Muscle of leg (tissue), 11 donors: ENCODE data around the gene FCRLB. TPM values are rescaled to one million over a fixed set of nuclear protein-coding genes. Genes with fewer than 3 reads are reported as not detected.

Source experiments
- DNase-seq: peaks from one replicate; pipeline ENCODE4 v3.0.0; 2013
- H3K27ac ChIP-seq: one replicate; pipeline ENCODE4 v1.5.1; 2013; ENCODE audit warnings: mild to moderate bottlenecking, low read length, control low read depth
- H3K27me3 ChIP-seq: one replicate; pipeline ENCODE4 v1.6.1; 2013; ENCODE audit warnings: low read length; ENCODE audit not compliant: control insufficient read depth, insufficient read depth
- H3K36me3 ChIP-seq: one replicate; pipeline ENCODE4 v1.6.1; 2013; ENCODE audit warnings: low read length; ENCODE audit not compliant: control insufficient read depth, insufficient read depth
- H3K4me1 ChIP-seq: one replicate; pipeline ENCODE4 v1.6.1; 2013; ENCODE audit warnings: low read length; ENCODE audit not compliant: control insufficient read depth, insufficient read depth
- H3K4me3 ChIP-seq: one replicate; pipeline ENCODE4 v1.5.1; 2013; ENCODE audit warnings: low read length, control low read depth
- H3K9me3 ChIP-seq: replicated peaks from 2 replicates; pipeline ENCODE4 v1.6.1; 2013; ENCODE audit warnings: low read depth, low read length; ENCODE audit not compliant: control insufficient read depth
- WGBS: methylation state at CpG from one replicate; pipeline ENCODE4 v1.1.5; 2013; ENCODE audit warnings: missing lambda C conversion rate; ENCODE audit not compliant: insufficient coverage; 5-methylcytosine and 5-hydroxymethylcytosine counted together
- polyA plus RNA-seq, 8 donors: library from polyadenylated mRNA; unstranded; fragments of 120-200 nt; gene quantifications; one replicate each; pipeline versions ENCODE4 v1.2.1 to v1.2.3, GENCODE V29; 2013; ENCODE audit warnings: inconsistent platforms in 1 of 8, low replicate concordance in 1 of 8; ENCODE audit not compliant: insufficient read length in 8 of 8, insufficient read depth in 1 of 8
- total RNA-seq: library from RNA; stranded (reverse); fragments of 120-200 nt; gene quantifications from one replicate; pipeline ENCODE4 v1.2.4, GENCODE V29; 2013

FCRLB gene
- total and polyA plus RNA-seq, 9 donors, result 0.31 to 0.79 (median 0.42) TPM

DNA sequence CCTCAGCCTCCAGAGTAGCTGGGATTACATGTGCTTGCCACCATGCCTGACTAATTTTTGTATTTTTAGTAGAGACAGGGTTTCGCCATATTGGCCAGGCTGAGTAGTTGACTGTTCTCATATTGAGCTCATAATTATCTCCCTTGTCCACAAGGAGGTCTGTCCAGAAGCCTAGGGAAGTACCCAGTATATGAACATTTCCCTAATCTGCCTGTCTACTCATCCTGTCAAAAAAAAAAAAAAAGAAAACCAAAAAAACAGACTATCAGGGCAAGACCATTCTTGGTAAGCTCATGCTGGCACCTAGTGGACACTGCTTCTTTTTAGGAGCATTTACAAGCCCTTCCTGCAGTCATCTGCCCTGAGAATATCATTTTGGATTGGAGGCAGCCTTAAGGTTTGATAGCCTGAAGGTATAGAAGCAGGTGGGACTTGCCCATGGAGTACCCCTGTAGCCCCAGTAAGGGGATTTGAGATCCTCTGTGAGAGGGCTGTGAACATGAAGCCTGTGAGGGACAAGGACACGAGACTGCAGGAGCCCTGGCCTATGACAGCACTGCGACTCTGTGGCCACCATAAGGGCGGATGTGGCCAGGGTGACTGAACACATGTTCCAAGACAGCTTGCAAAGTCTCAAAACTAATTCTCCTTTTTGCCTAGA lies 17.4 kb downstream of the FCRLB start:
- Histone ChIP-seq H3K4me1 (no peaks in the 10 kb centered on the region), H3K27ac (no peak overlapping the region), H3K27me3 (peaks cover 4% of the 10 kb centered on the region), H3K9me3 (no peaks in the 10 kb centered on the region), H3K36me3 (no peaks in the 10 kb centered on the region), H3K4me3 (no peak overlapping the region)
- WGBS, result 87% methylated on average over 3 of the region's 4 CpGs
- peak; percentile 66 for DNase-seq

DNA sequence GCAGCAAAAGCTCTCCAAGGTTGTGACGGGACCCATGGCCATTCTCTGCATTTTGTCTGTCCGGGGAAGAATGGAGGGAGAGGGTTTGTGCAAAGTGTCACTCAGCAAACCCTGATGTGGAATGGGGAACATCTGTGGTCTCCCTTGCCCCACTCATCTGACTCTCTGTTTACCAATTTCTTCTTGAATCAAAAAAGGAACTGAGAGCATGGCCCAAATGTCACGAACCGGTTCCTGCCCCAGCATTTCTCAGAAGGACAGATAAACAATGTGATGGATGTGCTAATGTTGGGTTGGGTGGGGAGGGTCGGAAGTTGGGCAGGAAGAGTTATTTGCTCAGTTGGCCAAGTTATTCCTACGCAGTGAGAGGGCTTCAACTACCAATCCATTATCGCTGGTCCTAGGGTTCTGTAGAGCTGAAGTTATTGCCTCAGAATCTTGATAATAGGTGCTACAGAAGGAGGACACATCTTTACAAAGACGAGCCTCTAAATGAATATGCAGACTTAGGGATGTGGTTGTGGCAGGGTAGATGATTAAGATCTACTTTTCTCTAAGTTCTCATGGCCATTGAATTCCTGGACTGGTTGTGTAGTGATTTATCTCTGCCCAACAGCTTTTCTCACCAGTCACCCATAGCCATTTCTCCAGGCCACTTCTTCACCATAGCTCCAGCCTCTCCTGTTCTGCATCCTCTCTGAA lies 18.7 kb downstream of the FCRLB start:
- DNase-seq, result peak; percentile 49

DNA sequence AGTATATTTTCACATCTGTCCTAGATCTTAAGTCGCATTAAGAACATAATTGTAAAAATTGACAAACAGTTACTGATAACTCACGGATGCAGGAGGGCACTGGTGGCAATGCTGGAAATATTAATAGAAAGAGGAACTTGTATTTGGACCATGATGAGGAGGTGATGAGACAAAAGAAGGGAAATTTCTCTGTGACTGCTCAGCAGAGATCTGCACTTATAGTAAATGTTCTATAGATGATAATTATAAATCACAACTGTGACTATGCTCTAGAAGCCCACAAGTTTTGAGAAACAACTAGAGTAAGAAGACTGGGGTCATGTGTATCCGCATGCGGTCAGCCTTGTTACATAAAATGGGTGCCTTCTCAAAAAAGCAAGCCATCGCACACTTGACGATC lies 19.6 kb downstream of the FCRLB start:
- Histone ChIP-seq H3K4me3 (no peak overlapping the region), H3K27me3 (peaks cover 2% of the 10 kb centered on the region), H3K36me3 (no peaks in the 10 kb centered on the region), H3K9me3 (no peaks in the 10 kb centered on the region), H3K4me1 (no peaks in the 10 kb centered on the region), H3K27ac (no peak overlapping the region)
- no peak for DNase-seq
- WGBS, result no CpG with 5 or more reads among the region's 6 CpGs

More for the DNA sequence above, 18.7 kb downstream of the FCRLB start:
- Histone ChIP-seq H3K9me3 (no peaks in the 10 kb centered on the region), H3K36me3 (no peaks in the 10 kb centered on the region), H3K27ac (no peak overlapping the region), H3K4me3 (no peak overlapping the region), H3K4me1 (no peaks in the 10 kb centered on the region), H3K27me3 (peaks cover 4% of the 10 kb centered on the region)
- 67% methylated on average over 2 of the region's 8 CpGs for WGBS

DNA sequence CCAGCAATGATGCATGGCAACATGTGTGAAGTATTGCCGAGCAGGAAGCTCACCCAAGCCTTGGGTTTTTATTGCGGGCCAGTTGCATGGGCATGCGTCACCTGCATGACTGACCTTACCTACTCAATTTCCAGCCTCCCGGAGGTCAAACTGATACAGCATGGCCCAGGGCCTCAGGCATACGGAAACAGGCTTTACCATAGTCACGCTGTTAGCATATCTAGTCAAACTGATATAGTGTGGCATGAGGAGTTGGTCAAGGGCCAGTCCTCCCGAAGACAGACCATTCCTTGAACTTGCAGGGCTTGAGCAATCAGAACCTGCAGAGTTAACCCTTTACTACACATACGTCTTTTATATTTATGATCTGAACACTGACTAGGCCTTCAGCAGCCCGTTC lies 21.9 kb downstream of the FCRLB start:
- no peak for DNase-seq
- H3K4me1 ChIP-seq, result no peaks in the 10 kb centered on the region
- H3K27ac ChIP-seq, result no peak overlapping the region
- WGBS, result 82% methylated on average over 5 of the region's 9 CpGs
- no peaks in the 10 kb centered on the region for H3K36me3 ChIP-seq
- no peaks in the 10 kb centered on the region for H3K9me3 ChIP-seq
- peaks cover 2% of the 10 kb centered on the region for H3K27me3 ChIP-seq
- no peak overlapping the region for H3K4me3 ChIP-seq

DNA sequence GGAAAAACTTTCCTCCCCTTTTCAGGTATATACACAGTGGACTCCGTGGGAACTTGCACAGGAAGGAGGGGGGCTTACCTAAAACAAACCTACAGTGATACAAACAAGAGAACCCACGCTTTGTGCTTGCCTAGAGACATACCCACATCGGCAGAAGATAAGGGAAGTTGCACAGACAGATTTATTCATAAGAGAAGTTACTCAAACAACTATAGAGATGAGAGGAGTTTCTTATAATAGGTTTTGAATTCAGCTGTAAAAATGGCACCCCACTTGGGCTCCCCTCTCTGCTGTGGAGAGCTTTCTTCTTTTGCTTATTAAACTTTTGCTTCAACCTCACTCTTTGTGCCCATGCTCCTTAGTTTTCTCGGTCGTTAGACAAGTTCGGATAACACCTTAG lies 26.5 kb downstream of the FCRLB start:
- Histone ChIP-seq H3K4me1 (peaks cover 10% of the 10 kb centered on the region), H3K27me3 (peaks cover 2% of the 10 kb centered on the region), H3K4me3 (no peak overlapping the region), H3K36me3 (peaks cover 4% of the 10 kb centered on the region), H3K27ac (no peak overlapping the region), H3K9me3 (no peaks in the 10 kb centered on the region)
- DNase-seq, result no peak
- WGBS, result no CpG with 5 or more reads among the region's 6 CpGs

DNA sequence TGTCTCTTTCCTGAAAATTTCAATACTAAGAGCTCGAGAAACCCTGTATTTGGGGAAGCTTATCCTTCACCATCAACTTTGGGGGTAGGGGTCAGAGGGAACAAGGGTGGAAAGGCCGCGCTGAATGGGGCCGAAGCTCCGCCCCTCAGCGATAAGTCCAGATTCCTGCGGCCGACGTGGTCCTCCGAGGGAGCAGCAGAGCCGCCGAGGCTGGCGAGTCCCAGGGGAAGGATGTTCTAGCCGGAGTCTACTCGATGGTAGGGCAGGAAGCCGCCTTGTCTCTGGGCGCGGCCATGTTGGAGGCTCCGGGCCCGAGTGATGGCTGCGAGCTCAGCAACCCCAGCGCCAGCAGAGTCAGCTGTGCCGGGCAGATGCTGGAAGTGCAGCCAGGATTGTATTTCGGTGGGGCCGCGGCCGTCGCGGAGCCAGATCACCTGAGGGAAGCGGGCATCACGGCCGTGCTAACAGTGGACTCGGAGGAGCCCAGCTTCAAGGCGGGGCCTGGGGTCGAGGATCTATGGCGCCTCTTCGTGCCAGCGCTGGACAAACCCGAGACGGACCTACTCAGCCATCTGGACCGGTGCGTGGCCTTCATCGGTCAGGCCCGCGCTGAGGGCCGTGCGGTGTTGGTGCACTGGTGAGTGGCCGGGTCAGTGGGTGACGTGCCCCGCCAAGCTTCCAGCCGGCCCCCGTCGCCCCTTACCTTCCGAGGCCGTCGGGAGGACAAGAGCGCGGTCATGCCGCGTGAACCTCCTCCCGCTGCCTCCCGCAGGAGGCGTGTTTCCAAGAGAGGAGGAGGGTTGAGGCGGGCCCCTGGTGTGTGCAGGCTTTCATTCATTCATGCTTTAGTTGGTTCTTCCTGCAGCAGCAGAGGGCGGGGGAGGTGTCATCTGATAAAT lies 28.4 kb downstream of the FCRLB start, which contains the start of gene DUSP12:
DUSP12 (plus strand) TSS at position 278 of the 899 bp plus-strand sequence; CDS start at position 294, 16 bp downstream.
- peak; percentile 99 for DNase-seq
- Histone ChIP-seq H3K4me1 (peaks cover 10% of the 10 kb centered on the region), H3K27ac (peak within 1 kb of the TSS; percentile 98), H3K4me3 (peak within 1 kb of the TSS; percentile 95), H3K27me3 (no peaks in the 10 kb centered on the region), H3K36me3 (peaks cover 13% of the 10 kb centered on the region), H3K9me3 (no peaks in the 10 kb centered on the region)
- under 1% methylated on average over 50 of the region's 65 CpGs for WGBS

DNA sequence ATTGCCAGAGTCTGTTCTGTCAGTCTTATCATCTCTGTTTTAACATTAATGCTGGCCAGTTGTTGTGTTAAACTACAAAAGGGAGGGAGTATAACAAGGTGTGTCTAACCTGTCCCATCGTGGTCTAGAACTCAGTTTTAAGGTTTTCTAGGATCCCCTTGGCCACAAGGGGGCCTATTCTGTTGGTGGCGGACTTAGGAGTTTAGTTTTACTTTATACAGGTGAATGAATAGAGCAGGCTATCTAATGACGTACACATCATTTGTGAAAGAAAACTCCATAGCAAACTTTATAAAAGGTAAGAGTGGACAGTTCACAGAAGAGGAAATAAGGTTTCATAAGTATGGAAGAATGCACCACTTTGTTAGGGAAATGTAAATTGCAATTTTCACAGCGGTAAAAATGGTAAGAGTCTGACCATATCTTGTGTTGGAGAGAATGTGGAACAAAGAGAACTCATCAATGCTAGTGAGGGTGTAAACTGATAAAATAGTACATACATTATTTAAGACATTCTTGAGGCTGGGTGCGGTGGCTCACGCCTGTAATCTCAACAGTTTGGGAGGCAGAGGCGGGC lies 42.3 kb downstream of the FCRLB start:
- H3K4me3 ChIP-seq, result no peak overlapping the region
- no peaks in the 10 kb centered on the region for H3K27me3 ChIP-seq
- H3K4me1 ChIP-seq, result peaks cover 3% of the 10 kb centered on the region
- WGBS, result no CpG with 5 or more reads among the region's 7 CpGs
- no peak for DNase-seq
- no peaks in the 10 kb centered on the region for H3K9me3 ChIP-seq
- H3K27ac ChIP-seq, result no peak overlapping the region
- H3K36me3 ChIP-seq, result peaks cover 5% of the 10 kb centered on the region

DNA sequence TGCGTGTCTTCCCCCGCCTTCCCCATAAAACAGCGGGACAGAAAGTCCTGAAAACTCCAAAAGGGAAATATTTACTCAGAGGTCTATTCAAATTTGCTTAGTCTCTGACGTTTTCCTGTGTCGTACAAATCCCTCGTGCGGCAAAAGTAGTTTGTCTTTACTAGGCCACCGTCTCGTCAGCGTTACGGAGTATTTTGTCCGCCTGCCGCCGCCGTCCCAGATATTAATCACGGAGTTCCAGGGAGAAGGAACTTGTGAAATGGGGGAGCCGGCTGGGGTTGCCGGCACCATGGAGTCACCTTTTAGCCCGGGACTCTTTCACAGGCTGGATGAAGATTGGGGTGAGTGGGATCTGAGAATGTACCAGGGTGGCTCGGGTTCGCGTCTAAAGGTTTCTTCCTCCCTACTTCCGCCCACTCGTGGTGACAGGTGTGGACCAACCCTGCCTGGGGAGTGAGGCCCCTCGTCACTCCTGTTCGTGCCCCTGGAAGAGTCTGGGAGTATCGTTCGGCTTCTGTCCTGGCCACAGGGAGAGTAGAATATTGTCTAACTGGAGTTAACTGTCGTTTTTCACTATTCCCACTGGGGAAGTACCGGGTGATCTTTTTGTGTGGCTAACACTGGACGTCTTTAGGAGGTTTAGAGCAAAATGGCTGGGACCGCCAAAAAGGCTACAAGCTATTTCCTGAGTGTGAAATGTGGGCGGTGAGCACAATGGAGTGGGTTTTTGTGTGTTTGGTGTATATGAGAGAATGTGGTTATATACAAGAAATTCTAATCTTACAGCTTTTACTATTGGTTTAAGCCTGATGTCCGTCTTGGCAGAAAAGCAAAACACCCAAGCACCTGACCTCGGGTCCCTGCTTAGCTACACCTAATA lies 45.0 kb downstream of the FCRLB start, which contains the start of gene ATF6:
ATF6 (plus strand) TSS at position 219 of the 880 bp plus-strand sequence; CDS start at position 260, 41 bp downstream.
- WGBS, result 0% methylated on average over 15 of the region's 35 CpGs

DNA sequence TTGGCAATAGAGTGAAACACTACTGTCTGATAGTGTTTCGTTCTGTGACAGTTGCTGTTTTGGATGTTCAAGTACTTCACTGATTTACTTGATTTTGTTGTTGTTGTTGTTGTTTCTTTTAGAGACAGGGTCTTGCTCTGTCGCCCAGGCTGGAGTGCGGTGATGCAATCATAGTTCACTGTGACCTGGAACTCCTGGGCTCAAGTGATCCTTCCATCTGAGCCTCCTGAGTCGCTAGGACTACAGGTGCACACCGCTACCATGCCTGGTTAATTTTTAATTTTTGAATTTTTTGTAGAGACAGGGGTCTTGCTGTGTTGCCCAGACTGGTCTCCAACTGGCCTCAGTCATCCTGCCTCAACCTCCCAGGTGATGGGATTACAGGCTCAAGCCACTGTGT lies 47.1 kb downstream of the FCRLB start:
- Histone ChIP-seq H3K27ac (no peak overlapping the region), H3K36me3 (no peaks in the 10 kb centered on the region), H3K27me3 (no peaks in the 10 kb centered on the region), H3K9me3 (no peaks in the 10 kb centered on the region), H3K4me3 (no peak overlapping the region), H3K4me1 (peaks cover 3% of the 10 kb centered on the region)
- DNase-seq, result no peak
- WGBS, result 98% methylated on average over 5 of the region's 5 CpGs

More for the DNA sequence above, 45.0 kb downstream of the FCRLB start, which contains the start of gene ATF6:
- Histone ChIP-seq H3K36me3 (no peaks in the 10 kb centered on the region), H3K27ac (peak within 1 kb of the TSS; percentile 94), H3K27me3 (no peaks in the 10 kb centered on the region), H3K9me3 (no peaks in the 10 kb centered on the region), H3K4me3 (peak within 1 kb of the TSS; percentile 86), H3K4me1 (peaks cover 3% of the 10 kb centered on the region)
- DNase-seq, result peak; percentile 98
